ENCODE results near the gene KLF16. TPM values are rescaled to one million over a fixed set of nuclear protein-coding genes. Genes with fewer than 3 reads are reported as not detected.

Gene KLF16
- total RNA-seq, 3 donors from 2014 or later: 2.9 to 4.6 (median 4.1) TPM

- TF ChIP-seq POLR2AphosphoS5 (IDR thresholded peaks at IDR 0.05) (no peak), POLR2A (IDR thresholded peaks at IDR 0.05) (no peak)
- TF ChIP-seq, protein P1, sequence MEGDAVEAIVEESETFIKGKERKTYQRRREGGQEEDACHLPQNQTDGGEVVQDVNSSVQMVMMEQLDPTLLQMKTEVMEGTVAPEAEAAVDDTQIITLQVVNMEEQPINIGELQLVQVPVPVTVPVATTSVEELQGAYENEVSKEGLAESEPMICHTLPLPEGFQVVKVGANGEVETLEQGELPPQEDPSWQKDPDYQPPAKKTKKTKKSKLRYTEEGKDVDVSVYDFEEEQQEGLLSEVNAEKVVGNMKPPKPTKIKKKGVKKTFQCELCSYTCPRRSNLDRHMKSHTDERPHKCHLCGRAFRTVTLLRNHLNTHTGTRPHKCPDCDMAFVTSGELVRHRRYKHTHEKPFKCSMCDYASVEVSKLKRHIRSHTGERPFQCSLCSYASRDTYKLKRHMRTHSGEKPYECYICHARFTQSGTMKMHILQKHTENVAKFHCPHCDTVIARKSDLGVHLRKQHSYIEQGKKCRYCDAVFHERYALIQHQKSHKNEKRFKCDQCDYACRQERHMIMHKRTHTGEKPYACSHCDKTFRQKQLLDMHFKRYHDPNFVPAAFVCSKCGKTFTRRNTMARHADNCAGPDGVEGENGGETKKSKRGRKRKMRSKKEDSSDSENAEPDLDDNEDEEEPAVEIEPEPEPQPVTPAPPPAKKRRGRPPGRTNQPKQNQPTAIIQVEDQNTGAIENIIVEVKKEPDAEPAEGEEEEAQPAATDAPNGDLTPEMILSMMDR (IDR thresholded peaks at IDR 0.05): no peak
- H3K36me3 ChIP-seq: no peaks in the 10 kb centered on the region
- DNase-seq (ENCODE audit: low spot score in 2 of 2): no peak
- H3K4me3 ChIP-seq: peak overlapping the region in 1 of 3 donors; percentile 30
- intact Hi-C loops (cut with DNase I; ENCODE audit: low total_unique reads): loop anchor here (10.0 kb wide), 1 partner anchor 185 kb away; the partner anchor contains the start of genes IZUMO4 and MOB3A
- H3K27ac ChIP-seq: peak overlapping the region; percentile 81 to 93
- no peaks in the 10 kb centered on the region for H3K9me3 ChIP-seq
- no peaks in the 10 kb centered on the region for H3K27me3 ChIP-seq
- peaks cover 13 to 18% of the 10 kb centered on the region in 2 donors for H3K4me1 ChIP-seq
Observed at GRCh38 chr19:1909761-1910080, 46.3 kb upstream of the KLF16 start.

- no peak for DNase-seq (ENCODE audit: low spot score in 2 of 2)
- Histone ChIP-seq H3K4me1 (peaks cover 11 to 13% of the 10 kb centered on the region in 2 donors), H3K4me3 (peak overlapping the region in 2 of 3 donors; percentile 32 to 52), H3K27me3 (no peaks in the 10 kb centered on the region), H3K27ac (peak overlapping the region; percentile 93 to 94), H3K36me3 (no peaks in the 10 kb centered on the region), H3K9me3 (no peaks in the 10 kb centered on the region)
- TF ChIP-seq POLR2A (IDR thresholded peaks at IDR 0.05) (no peak), POLR2AphosphoS5 (IDR thresholded peaks at IDR 0.05) (no peak)
- TF ChIP-seq, protein P1 (IDR thresholded peaks at IDR 0.05): no peak
- intact Hi-C loops (cut with DNase I; ENCODE audit: low total_unique reads): loop anchor here (10.0 kb wide), 1 partner anchor 186 kb away; the partner anchor contains the start of genes IZUMO4 and MOB3A
Observed at GRCh38 chr19:1908364-1908678, 44.9 kb upstream of the KLF16 start.

GRCh38 chr19:1907563-1908363 is 44.4 kb upstream of the KLF16 start:
- peaks cover 11 to 13% of the 10 kb centered on the region in 2 donors for H3K4me1 ChIP-seq
- no peaks in the 10 kb centered on the region for H3K9me3 ChIP-seq
- H3K27ac ChIP-seq: peak overlapping the region; percentile 93 to 94
- intact Hi-C loops (cut with DNase I; ENCODE audit: low total_unique reads): loop anchor here (10.0 kb wide), 1 partner anchor 187 kb away; the partner anchor contains the start of genes IZUMO4 and MOB3A
- peak in 1 of 3 donors; percentile 41 for TF ChIP-seq POLR2AphosphoS5 (IDR thresholded peaks at IDR 0.05)
- TF ChIP-seq, protein P1 (IDR thresholded peaks at IDR 0.05): no peak
- peak overlapping the region in 2 of 3 donors; percentile 32 to 52 for H3K4me3 ChIP-seq
- no peaks in the 10 kb centered on the region for H3K36me3 ChIP-seq
- no peaks in the 10 kb centered on the region for H3K27me3 ChIP-seq
- peak in 1 of 2 donors; percentile 52 for DNase-seq (ENCODE audit: low spot score in 2 of 2)

DNA sequence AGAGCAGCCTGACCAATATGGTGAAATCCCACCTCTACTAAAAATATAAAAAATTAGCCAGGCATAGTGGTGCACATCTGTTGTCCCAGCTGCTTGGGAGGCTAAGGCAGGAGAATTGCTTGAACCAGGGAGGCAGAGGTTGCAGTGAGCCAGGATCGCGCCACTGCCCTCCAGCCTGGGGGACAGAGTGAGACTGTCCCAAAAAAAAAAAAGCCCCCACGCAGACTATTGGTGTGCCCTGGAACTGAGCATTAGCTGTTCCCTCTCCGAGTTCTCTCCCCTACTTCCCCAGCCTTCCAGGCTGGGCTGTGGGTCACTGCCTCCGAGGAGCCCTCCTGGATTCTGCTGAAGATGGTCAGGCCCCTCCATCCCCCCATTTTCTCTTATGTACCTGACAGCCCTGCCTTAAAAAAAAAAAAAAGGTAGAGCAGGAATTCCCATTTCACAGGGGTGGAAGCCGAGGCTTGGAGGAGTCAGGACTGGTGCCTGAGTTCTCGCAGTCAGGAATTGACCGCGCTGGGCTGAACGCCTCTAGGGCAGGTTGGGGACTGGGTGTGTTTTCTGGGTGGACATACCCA is 43.7 kb upstream of the KLF16 start:
- peak overlapping the region; percentile 93 to 94 for H3K27ac ChIP-seq

More for the DNA sequence above, 43.7 kb upstream of the KLF16 start:
- intact Hi-C loops (cut with DNase I; ENCODE audit: low total_unique reads): loop anchor here (10.0 kb wide), 1 partner anchor 188 kb away; the partner anchor contains the start of genes IZUMO4 and MOB3A
- Histone ChIP-seq H3K4me3 (peak overlapping the region in 1 of 3 donors; percentile 52), H3K9me3 (no peaks in the 10 kb centered on the region), H3K27me3 (no peaks in the 10 kb centered on the region), H3K4me1 (peaks cover 11 to 13% of the 10 kb centered on the region in 2 donors), H3K36me3 (no peaks in the 10 kb centered on the region)
- DNase-seq (ENCODE audit: low spot score in 2 of 2): no peak
- TF ChIP-seq POLR2A (IDR thresholded peaks at IDR 0.05) (no peak), POLR2AphosphoS5 (IDR thresholded peaks at IDR 0.05) (no peak)
- TF ChIP-seq, protein P1 (IDR thresholded peaks at IDR 0.05): no peak
